Measurements from ENCODE around the gene MRM3. TPM values are rescaled to one million over a fixed set of nuclear protein-coding genes. Genes with fewer than 3 reads are reported as not detected.
A peak's percentile ranks its signal among the peaks of the same experiment; 100 is the strongest.

Gene MRM3
- total and polyA plus RNA-seq, 2 donors (not counting 3 experiments of a cell fraction or from before 2014, with no cell fraction given): 17.1 to 19.2 TPM

GRCh38 chr17:795721-796120, 13.6 kb downstream of the MRM3 start:
- Histone ChIP-seq H3K27me3 (ENCODE audit: control insufficient read depth in 2 of 2, insufficient read depth in 2 of 2, low read length in 2 of 2) (no peaks in the 10 kb centered on the region), H4K20me1 (replicated peaks; ENCODE audit: control insufficient read depth, extremely low read depth, insufficient read depth, low read length) (no peaks in the 10 kb centered on the region), H3K27ac (ENCODE audit: insufficient read depth, low read depth, low read length) (no peak overlapping the region), H3K9me3 (replicated peaks; ENCODE audit: control insufficient read depth, insufficient read depth, low read length) (no peaks in the 10 kb centered on the region), H3K9ac (replicated peaks; ENCODE audit: extremely low read depth, insufficient read depth, low read length) (no peak overlapping the region), H3K4me2 (ENCODE audit: insufficient read depth, low read length) (no peak overlapping the region), H3K9me1 (replicated peaks; ENCODE audit: control insufficient read depth, extremely low read depth, insufficient read depth, low read length) (no peaks in the 10 kb centered on the region), H3K4me3 (replicated peaks in 1 of 3; ENCODE audit: insufficient read depth in 1 of 3, low read depth in 1 of 3, low read length in 3 of 3) (no peak overlapping the region), H3K4me1 (ENCODE audit: control insufficient read depth, extremely low read depth, insufficient read depth, low read length) (peaks cover 10% of the 10 kb centered on the region), H3K79me2 (ENCODE audit: control insufficient read depth, insufficient read depth, low read length) (no peaks in the 10 kb centered on the region), H2AFZ (ENCODE audit: low read depth, low read length) (no peak overlapping the region), H3K36me3 (ENCODE audit: control insufficient read depth in 2 of 2, extremely low read depth in 1 of 2, insufficient read depth in 2 of 2, low read length in 2 of 2) (peaks cover 3 to 11% of the 10 kb centered on the region in 2 experiments)
- peak; percentile 4 for FAIRE-seq
- intact Hi-C loops (cut with micrococcal nuclease) (loop anchor here (1.0 kb wide), 2 partner anchors 85 to 186 kb away; no protein-coding TSS in a partner anchor), dilution Hi-C loops (cut with MboI; ENCODE audit: extremely low pct_ligation_motif_present, low sequenced_read_pairs) (loop anchor here (25.0 kb wide), 1 partner anchor 192 kb away; the partner anchor contains the start of genes NXN and TIMM22)
- BruUV-seq (replicated peaks): no TSS peak
- no peak for TF ChIP-seq MYC (IDR thresholded peaks at IDR 0.05; ENCODE audit: low read depth, low read length)
- no peak for TF ChIP-seq FOS (IDR thresholded peaks at IDR 0.05; ENCODE audit: borderline replicate concordance, insufficient read depth, low read length)
- no peak for TF ChIP-seq EZH2 (IDR thresholded peaks at IDR 0.05; ENCODE audit: borderline replicate concordance, low read depth, low read length, severe bottlenecking)
- TF ChIP-seq POLR2AphosphoS5 (IDR thresholded peaks at IDR 0.05; ENCODE audit: insufficient read depth, low read depth, low read length): no peak
- TF ChIP-seq JUN (IDR thresholded peaks at IDR 0.05; ENCODE audit: borderline replicate concordance, insufficient read depth, insufficient read length, low read depth): no peak
- TF ChIP-seq CTCF (IDR thresholded peaks at IDR 0.05; ENCODE audit: extremely low read depth in 1 of 2, insufficient read depth in 1 of 2, low read depth in 1 of 2, low read length in 2 of 2): no peak
- TF ChIP-seq MAX (IDR thresholded peaks at IDR 0.05; ENCODE audit: insufficient read depth, insufficient read length): no peak
- no peak for TF ChIP-seq GATA2 (IDR thresholded peaks at IDR 0.05; ENCODE audit: insufficient read depth, insufficient read length, low read depth, low read length)
- TF ChIP-seq POLR2A (IDR thresholded peaks at IDR 0.05; ENCODE audit: low read depth, low read length): no peak
- no peak for DNase-seq (ENCODE audit: low read depth, low spot score)
- POLR2A ChIA-PET: no interaction called here
- CTCF ChIA-PET: interaction anchor here (0.8 to 15.3 kb wide), 14 partner anchors 9 to 262 kb away, joined by 3 to 341 read pairs (median 4); partner anchors contain the start of genes NXN and TIMM22
